ENCODE results near the gene REXO5.

Gene REXO5

DNA sequence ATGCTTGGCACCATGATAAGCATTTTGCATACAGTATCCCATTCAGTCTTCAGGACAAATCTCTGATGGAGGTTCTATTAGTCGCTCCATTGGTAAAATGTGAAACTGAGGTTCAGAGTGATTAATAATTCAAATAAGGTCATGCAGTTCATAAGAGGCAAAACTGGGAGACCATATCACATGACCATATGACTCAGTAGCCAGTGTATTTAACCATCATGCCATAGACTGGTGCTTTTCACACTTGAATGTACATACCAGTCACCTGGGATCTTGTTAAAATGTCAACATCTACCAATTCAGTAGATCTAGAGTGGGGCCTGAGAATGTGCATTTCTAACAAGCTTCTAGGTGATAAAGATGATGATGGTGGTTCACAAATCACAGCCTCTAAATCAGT lies 38.2 kb upstream of the REXO5 start:
- Histone ChIP-seq H2AFZ (ENCODE audit: low read length) (no peak overlapping the region), H4K20me1 (ENCODE audit: insufficient read depth, low read length) (no peaks in the 10 kb centered on the region), H3K27me3 (ENCODE audit: insufficient read depth, low read length) (no peaks in the 10 kb centered on the region), H3K9ac (ENCODE audit: low read length) (no peak overlapping the region), H3K79me2 (ENCODE audit: insufficient read depth, low read length) (no peaks in the 10 kb centered on the region), H3K9me3 (ENCODE audit: low read length) (peaks cover under 1% of the 10 kb centered on the region; the same call in 1 of the 2 replicates), H3F3A (ENCODE audit: insufficient read depth, low read length) (no peaks in the 10 kb centered on the region), H3K27ac (ENCODE audit: low read depth, low read length, poor library complexity, severe bottlenecking) (no peak overlapping the region), H3K36me3 (ENCODE audit: insufficient read depth, low read length) (no peaks in the 10 kb centered on the region), H3K4me2 (ENCODE audit: low read length) (no peak overlapping the region), H3K9me2 (ENCODE audit: low read depth, low read length) (no peaks in the 10 kb centered on the region), H3K4me1 (ENCODE audit: insufficient read depth, low read length, severe bottlenecking) (peaks cover 10% of the 10 kb centered on the region), H3K4me3 (ENCODE audit: low read depth, low read length, poor library complexity, severe bottlenecking) (no peak overlapping the region)
- TF ChIP-seq, protein P1, sequence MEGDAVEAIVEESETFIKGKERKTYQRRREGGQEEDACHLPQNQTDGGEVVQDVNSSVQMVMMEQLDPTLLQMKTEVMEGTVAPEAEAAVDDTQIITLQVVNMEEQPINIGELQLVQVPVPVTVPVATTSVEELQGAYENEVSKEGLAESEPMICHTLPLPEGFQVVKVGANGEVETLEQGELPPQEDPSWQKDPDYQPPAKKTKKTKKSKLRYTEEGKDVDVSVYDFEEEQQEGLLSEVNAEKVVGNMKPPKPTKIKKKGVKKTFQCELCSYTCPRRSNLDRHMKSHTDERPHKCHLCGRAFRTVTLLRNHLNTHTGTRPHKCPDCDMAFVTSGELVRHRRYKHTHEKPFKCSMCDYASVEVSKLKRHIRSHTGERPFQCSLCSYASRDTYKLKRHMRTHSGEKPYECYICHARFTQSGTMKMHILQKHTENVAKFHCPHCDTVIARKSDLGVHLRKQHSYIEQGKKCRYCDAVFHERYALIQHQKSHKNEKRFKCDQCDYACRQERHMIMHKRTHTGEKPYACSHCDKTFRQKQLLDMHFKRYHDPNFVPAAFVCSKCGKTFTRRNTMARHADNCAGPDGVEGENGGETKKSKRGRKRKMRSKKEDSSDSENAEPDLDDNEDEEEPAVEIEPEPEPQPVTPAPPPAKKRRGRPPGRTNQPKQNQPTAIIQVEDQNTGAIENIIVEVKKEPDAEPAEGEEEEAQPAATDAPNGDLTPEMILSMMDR (IDR thresholded peaks at IDR 0.05; ENCODE audit: low read length) = no peak
- no peak for TF ChIP-seq EZH2 (IDR thresholded peaks at IDR 0.05; ENCODE audit: borderline replicate concordance, low read length)

DNA sequence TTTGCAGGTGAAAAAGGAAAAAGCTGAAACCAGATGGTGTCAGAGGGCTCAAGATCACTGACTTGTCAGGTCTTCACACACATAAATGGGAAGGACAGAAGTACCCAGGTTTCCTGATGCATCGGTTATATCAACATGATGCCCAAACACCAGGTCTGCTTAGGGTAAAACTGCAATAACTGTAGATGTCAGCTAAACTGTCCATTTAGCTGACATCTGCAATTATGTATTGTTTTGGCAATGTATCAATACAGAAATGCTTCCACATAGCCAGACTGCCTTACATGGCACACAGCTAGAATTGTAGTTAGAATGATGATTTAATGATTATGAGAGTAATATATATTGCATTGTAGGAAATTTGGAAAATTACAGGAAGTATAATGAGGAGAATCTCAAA lies 37.5 kb upstream of the REXO5 start:
- H3K27me3 ChIP-seq (ENCODE audit: insufficient read depth, low read length) = no peaks in the 10 kb centered on the region
- no peaks in the 10 kb centered on the region for H3K79me2 ChIP-seq (ENCODE audit: insufficient read depth, low read length)
- H3K4me2 ChIP-seq (ENCODE audit: low read length) = no peak overlapping the region
- no peak overlapping the region for H3K9ac ChIP-seq (ENCODE audit: low read length)
- H3K9me2 ChIP-seq (ENCODE audit: low read depth, low read length) = no peaks in the 10 kb centered on the region
- no peaks in the 10 kb centered on the region for H3K36me3 ChIP-seq (ENCODE audit: insufficient read depth, low read length)
- H3K4me3 ChIP-seq (ENCODE audit: low read depth, low read length, poor library complexity, severe bottlenecking) = no peak overlapping the region
- peaks cover 4% of the 10 kb centered on the region for H3K4me1 ChIP-seq (ENCODE audit: insufficient read depth, low read length, severe bottlenecking)
- no peaks in the 10 kb centered on the region for H3F3A ChIP-seq (ENCODE audit: insufficient read depth, low read length)
- H2AFZ ChIP-seq (ENCODE audit: low read length) = no peak overlapping the region
- no peaks in the 10 kb centered on the region for H4K20me1 ChIP-seq (ENCODE audit: insufficient read depth, low read length)
- TF ChIP-seq, protein P1 (IDR thresholded peaks at IDR 0.05; ENCODE audit: low read length) = no peak
- TF ChIP-seq EZH2 (IDR thresholded peaks at IDR 0.05; ENCODE audit: borderline replicate concordance, low read length) = no peak
- H3K27ac ChIP-seq (ENCODE audit: low read depth, low read length, poor library complexity, severe bottlenecking) = no peak overlapping the region
- no peaks in the 10 kb centered on the region for H3K9me3 ChIP-seq (ENCODE audit: low read length)

DNA sequence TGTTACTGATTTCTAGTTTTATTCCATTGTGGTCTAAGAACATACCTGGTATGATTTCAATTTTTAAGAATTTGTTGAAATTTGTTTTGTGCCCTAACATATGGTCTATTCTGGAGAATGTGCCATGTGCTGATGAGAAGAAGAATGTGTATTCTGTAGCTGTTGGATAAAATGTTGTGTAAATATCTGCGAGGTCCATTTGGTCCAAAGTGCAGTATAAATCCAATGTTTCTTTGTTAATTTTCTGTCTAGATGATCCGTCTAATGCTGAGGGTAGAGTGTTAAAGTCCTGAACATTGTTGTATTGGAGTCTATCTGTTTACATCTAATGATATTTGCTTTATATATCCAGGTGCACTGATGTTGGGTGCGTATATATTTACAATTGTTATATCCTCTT lies 32.6 kb upstream of the REXO5 start:
- no peaks in the 10 kb centered on the region for H3K9me2 ChIP-seq (ENCODE audit: low read depth, low read length)
- no peak overlapping the region for H3K4me2 ChIP-seq (ENCODE audit: low read length)
- no peak overlapping the region for H3K4me3 ChIP-seq (ENCODE audit: low read depth, low read length, poor library complexity, severe bottlenecking)

More for the DNA sequence above, 32.6 kb upstream of the REXO5 start:
- Histone ChIP-seq H2AFZ (ENCODE audit: low read length) (no peak overlapping the region), H3K4me1 (ENCODE audit: insufficient read depth, low read length, severe bottlenecking) (no peaks in the 10 kb centered on the region), H3K27me3 (ENCODE audit: insufficient read depth, low read length) (no peaks in the 10 kb centered on the region), H4K20me1 (ENCODE audit: insufficient read depth, low read length) (no peaks in the 10 kb centered on the region), H3K79me2 (ENCODE audit: insufficient read depth, low read length) (no peaks in the 10 kb centered on the region), H3K9me3 (ENCODE audit: low read length) (no peaks in the 10 kb centered on the region), H3K36me3 (ENCODE audit: insufficient read depth, low read length) (no peaks in the 10 kb centered on the region), H3K9ac (ENCODE audit: low read length) (no peak overlapping the region), H3K27ac (ENCODE audit: low read depth, low read length, poor library complexity, severe bottlenecking) (no peak overlapping the region), H3F3A (ENCODE audit: insufficient read depth, low read length) (no peaks in the 10 kb centered on the region)
- no peak for TF ChIP-seq EZH2 (IDR thresholded peaks at IDR 0.05; ENCODE audit: borderline replicate concordance, low read length)
- TF ChIP-seq, protein P1 (IDR thresholded peaks at IDR 0.05; ENCODE audit: low read length) = no peak
